ENCODE measurements around the gene RND1.

Gene RND1

DNA sequence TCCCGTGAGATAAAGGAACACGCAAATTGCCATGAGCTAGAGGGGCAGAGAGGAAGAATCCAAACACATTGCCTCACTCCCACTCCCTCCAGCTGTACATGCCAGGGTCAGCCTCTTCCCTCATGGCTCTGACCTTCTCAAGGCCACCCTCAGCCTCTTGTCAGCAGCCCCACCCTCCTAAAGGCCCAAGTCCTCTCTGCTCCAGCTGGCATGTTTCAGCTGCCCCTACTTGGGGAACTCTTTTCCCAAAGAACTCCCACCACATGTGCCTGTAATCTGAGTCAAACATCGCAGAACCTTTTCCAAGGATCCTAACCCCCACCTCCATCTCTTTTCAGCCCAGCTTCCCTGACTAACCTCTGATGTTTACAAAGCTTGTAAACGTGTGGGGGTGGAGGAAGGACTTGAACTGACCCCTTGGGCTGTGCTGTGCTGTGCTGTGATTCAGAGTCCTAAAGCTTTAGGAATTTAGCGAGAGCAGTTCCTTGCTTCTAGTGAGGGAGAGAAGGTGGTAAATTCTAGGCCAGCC, 54.7 kb downstream of the RND1 start:
- peak; percentile 68 for DNase-seq (ENCODE audit: low spot score)

DNA sequence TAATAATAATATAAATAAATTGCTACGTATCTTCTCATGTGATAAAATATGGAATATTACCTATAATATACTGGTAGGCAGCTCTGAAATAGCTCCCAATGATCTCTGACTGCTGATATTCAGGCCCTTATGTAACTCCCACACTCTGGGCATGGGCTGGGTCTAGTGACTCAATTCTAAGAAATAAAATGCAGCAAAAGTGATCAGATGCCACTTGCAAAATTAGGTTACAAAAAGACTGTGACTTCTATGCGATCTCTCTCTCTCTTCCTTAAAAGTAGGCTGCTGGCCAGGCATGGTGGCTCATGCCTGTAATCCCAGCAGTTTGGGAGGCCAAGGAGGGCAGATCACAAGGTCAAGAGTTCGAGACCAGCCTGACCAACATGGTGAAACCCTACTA, 57.7 kb downstream of the RND1 start:
- no peak for DNase-seq (ENCODE audit: low spot score)

Measured in AG08395 (cell line).